ENCODE results near the gene GPR135.
"Not testable (repeated sequence)": the region's sequence is repeated elsewhere in the genome, so short reads cannot be mapped to it uniquely, and the experiment has no call there.

The GPR135 gene

GRCh38 chr14:59451849-59452248, 13.3 kb downstream of the GPR135 start:
- H3K36me3 Mint-ChIP-seq (ENCODE audit: low read depth) = peaks cover 31% of the 10 kb centered on the region
- no peak for DNase-seq

GRCh38 chr14:59450716-59451115, 14.5 kb downstream of the GPR135 start:
- Mint-ChIP-seq H3K4me3 (no peak overlapping the region), H3K27me3 (ENCODE audit: low read depth, poor library complexity) (peaks cover under 1% of the 10 kb centered on the region), H3K27ac (no peak overlapping the region), H3K36me3 (ENCODE audit: low read depth) (peaks cover 19% of the 10 kb centered on the region), H3K4me1 (peaks cover 24% of the 10 kb centered on the region), H3K9me3 (no peaks in the 10 kb centered on the region)
- TF ChIP-seq CTCF (IDR thresholded peaks at IDR 0.05) = no peak
- DNase-seq = no peak

More at GRCh38 chr14:59451849-59452248, 13.3 kb downstream of the GPR135 start:
- TF ChIP-seq CTCF (IDR thresholded peaks at IDR 0.05) = no peak
- peaks cover 3% of the 10 kb centered on the region for H3K9me3 Mint-ChIP-seq
- H3K4me3 Mint-ChIP-seq = no peak overlapping the region
- H3K27me3 Mint-ChIP-seq (ENCODE audit: low read depth, poor library complexity) = no peaks in the 10 kb centered on the region
- H3K4me1 Mint-ChIP-seq = peaks cover 13% of the 10 kb centered on the region
- no peak overlapping the region for H3K27ac Mint-ChIP-seq

- not testable (repeated sequence) for H3K9me3 Mint-ChIP-seq; H3K27me3 Mint-ChIP-seq (ENCODE audit: low read depth, poor library complexity); H3K27ac Mint-ChIP-seq
Observed at GRCh38 chr14:59448673-59449072, 16.5 kb downstream of the GPR135 start.

GRCh38 chr14:59439256-59439965, 25.8 kb downstream of the GPR135 start:
- Mint-ChIP-seq H3K4me1 (peaks cover 4% of the 10 kb centered on the region), H3K9me3 (peaks cover 3% of the 10 kb centered on the region), H3K36me3 (ENCODE audit: low read depth) (peaks cover 12% of the 10 kb centered on the region), H3K4me3 (no peak overlapping the region), H3K27me3 (ENCODE audit: low read depth, poor library complexity) (no peaks in the 10 kb centered on the region), H3K27ac (no peak overlapping the region)
- no peak for DNase-seq
- no peak for TF ChIP-seq CTCF (IDR thresholded peaks at IDR 0.05)

More at GRCh38 chr14:59448673-59449072, 16.5 kb downstream of the GPR135 start:
- H3K4me1 Mint-ChIP-seq = peaks cover 31% of the 10 kb centered on the region
- peaks cover 15% of the 10 kb centered on the region for H3K36me3 Mint-ChIP-seq (ENCODE audit: low read depth)
- DNase-seq, H3K4me3 Mint-ChIP-seq: not testable (repeated sequence)

GRCh38 chr14:59438195-59438647, 27.0 kb downstream of the GPR135 start:
- Mint-ChIP-seq H3K4me3 (no peak overlapping the region), H3K4me1 (peaks cover 10% of the 10 kb centered on the region), H3K9me3 (peaks cover 3% of the 10 kb centered on the region), H3K27me3 (ENCODE audit: low read depth, poor library complexity) (no peaks in the 10 kb centered on the region), H3K27ac (no peak overlapping the region), H3K36me3 (ENCODE audit: low read depth) (peaks cover 19% of the 10 kb centered on the region)
- no peak for DNase-seq
- TF ChIP-seq CTCF (IDR thresholded peaks at IDR 0.05) = no peak

GRCh38 chr14:59435987-59436386, 29.2 kb downstream of the GPR135 start:
- TF ChIP-seq CTCF (IDR thresholded peaks at IDR 0.05) = no peak
- peaks cover 6% of the 10 kb centered on the region for H3K4me1 Mint-ChIP-seq
- no peak for DNase-seq
- peaks cover 3% of the 10 kb centered on the region for H3K9me3 Mint-ChIP-seq
- H3K27me3 Mint-ChIP-seq (ENCODE audit: low read depth, poor library complexity) = no peaks in the 10 kb centered on the region
- no peak overlapping the region for H3K4me3 Mint-ChIP-seq
- no peak overlapping the region for H3K27ac Mint-ChIP-seq
- peaks cover 19% of the 10 kb centered on the region for H3K36me3 Mint-ChIP-seq (ENCODE audit: low read depth)

All from nephron progenitor cell (in vitro differentiated cells).